ENCODE results near the gene TEX54.
A peak's percentile ranks its signal among the peaks of the same experiment; 100 is the strongest.

TEX54 gene

GRCh38 chr11:62832336-62833234 is at the start of gene TEX54:
Gene TEX54 (minus strand): TSS chr11:62832841.
- Histone ChIP-seq H2AFZ (ENCODE audit: low read length) (peak within 1 kb of the TSS; percentile 59), H4K20me1 (ENCODE audit: insufficient read depth, low read length) (no peaks in the 10 kb centered on the region), H3K36me3 (replicated peaks; ENCODE audit: insufficient read depth, low read length) (no peaks in the 10 kb centered on the region; the same call in 1 of the 2 replicates)

GRCh38 chr11:62882431-62882749 is 49.7 kb upstream of the TEX54 start:
- Histone ChIP-seq H3K4me3 (ENCODE audit: low read length) (peak overlapping the region; percentile 99), H4K20me1 (ENCODE audit: insufficient read depth, low read length) (peaks cover 16% of the 10 kb centered on the region), H3F3A (ENCODE audit: insufficient read depth, low read length) (peaks cover 55% of the 10 kb centered on the region), H3K9me2 (replicated peaks; ENCODE audit: insufficient read depth, low read length) (no peaks in the 10 kb centered on the region), H3K4me1 (ENCODE audit: low read length) (peaks cover 21% of the 10 kb centered on the region), H3K27me3 (replicated peaks; ENCODE audit: insufficient read depth, low read length) (no peaks in the 10 kb centered on the region), H2AFZ (ENCODE audit: low read length) (no peak overlapping the region), H3K4me2 (ENCODE audit: low read depth, low read length) (peak overlapping the region; percentile 74), H3K27ac (ENCODE audit: low read length) (peak overlapping the region; percentile 98; the same call in 1 of the 2 replicates), H3K9me3 (replicated peaks; ENCODE audit: insufficient read depth, low read length) (no peaks in the 10 kb centered on the region), H3K9ac (ENCODE audit: low read length) (peak overlapping the region; percentile 98), H3K79me2 (ENCODE audit: low read length) (peaks cover 74% of the 10 kb centered on the region), H3K36me3 (replicated peaks; ENCODE audit: insufficient read depth, low read length) (peaks cover 37% of the 10 kb centered on the region)
- DNase-seq, result no peak
- no peak for TF ChIP-seq CTCF (IDR thresholded peaks at IDR 0.05; ENCODE audit: low read length)
- no peak for TF ChIP-seq EZH2phosphoT487 (IDR thresholded peaks at IDR 0.05; ENCODE audit: low read length)
- TF ChIP-seq EZH2 (optimal IDR thresholded peaks at IDR 0.05; ENCODE audit: low read depth, low read length), result no peak

More at GRCh38 chr11:62832336-62833234, at the start of gene TEX54:
- Histone ChIP-seq H3K9me3 (replicated peaks; ENCODE audit: insufficient read depth, low read length) (no peaks in the 10 kb centered on the region), H3F3A (ENCODE audit: insufficient read depth, low read length) (peaks cover 19% of the 10 kb centered on the region), H3K27me3 (replicated peaks; ENCODE audit: insufficient read depth, low read length) (no peaks in the 10 kb centered on the region), H3K79me2 (ENCODE audit: low read length) (peaks cover 86% of the 10 kb centered on the region), H3K4me3 (ENCODE audit: low read length) (peak within 1 kb of the TSS; percentile 91), H3K27ac (ENCODE audit: low read length) (peak within 1 kb of the TSS; percentile 85), H3K9me2 (replicated peaks; ENCODE audit: insufficient read depth, low read length) (no peaks in the 10 kb centered on the region), H3K9ac (ENCODE audit: low read length) (peak within 1 kb of the TSS; percentile 97), H3K4me1 (ENCODE audit: low read length) (peaks cover 15% of the 10 kb centered on the region), H3K4me2 (ENCODE audit: low read depth, low read length) (peak within 1 kb of the TSS; percentile 69)
- TF ChIP-seq CTCF (IDR thresholded peaks at IDR 0.05; ENCODE audit: low read length), result no peak
- DNase-seq, result no peak

GRCh38 chr11:62881579-62882430 is 49.2 kb upstream of the TEX54 start:
- peak; percentile 93 for DNase-seq
- Histone ChIP-seq H3F3A (ENCODE audit: insufficient read depth, low read length) (peaks cover 52% of the 10 kb centered on the region), H3K36me3 (replicated peaks; ENCODE audit: insufficient read depth, low read length) (peaks cover 32% of the 10 kb centered on the region), H3K9ac (ENCODE audit: low read length) (peak overlapping the region; percentile 98), H3K27ac (ENCODE audit: low read length) (peak overlapping the region; percentile 98), H3K79me2 (ENCODE audit: low read length) (peaks cover 70% of the 10 kb centered on the region), H4K20me1 (ENCODE audit: insufficient read depth, low read length) (peaks cover 16% of the 10 kb centered on the region), H3K9me2 (replicated peaks; ENCODE audit: insufficient read depth, low read length) (no peaks in the 10 kb centered on the region), H3K9me3 (replicated peaks; ENCODE audit: insufficient read depth, low read length) (no peaks in the 10 kb centered on the region), H3K4me3 (ENCODE audit: low read length) (peak overlapping the region; percentile 99), H2AFZ (ENCODE audit: low read length) (0 out of 2 replicates have a peak overlapping the region, but pooled peaks have one; percentile 65), H3K4me2 (ENCODE audit: low read depth, low read length) (peak overlapping the region; percentile 74), H3K4me1 (ENCODE audit: low read length) (peaks cover 21% of the 10 kb centered on the region), H3K27me3 (replicated peaks; ENCODE audit: insufficient read depth, low read length) (no peaks in the 10 kb centered on the region)
- no peak for TF ChIP-seq CTCF (IDR thresholded peaks at IDR 0.05; ENCODE audit: low read length)
- TF ChIP-seq EZH2phosphoT487 (IDR thresholded peaks at IDR 0.05; ENCODE audit: low read length), result no peak
- TF ChIP-seq EZH2 (optimal IDR thresholded peaks at IDR 0.05; ENCODE audit: low read depth, low read length), result no peak
